WTC11 (cell line): ENCODE results near the gene RNF17. TPM values are rescaled to one million over a fixed set of nuclear protein-coding genes. Genes with fewer than 3 reads are reported as not detected.

Source experiments
- ATAC-seq: fragments of 200-7000 bp; cut with Tn5 transposase; 2 replicates; pipeline ENCODE4 v1.10.0; 2021; ENCODE audit warnings: mild to moderate bottlenecking, moderate library complexity
- CTCF ChIA-PET: fragments of 300-600 bp; sonication (Branson Sonifier 250); formaldehyde crosslinking; loops from one replicate; lab custom pipeline; 2021; ENCODE audit warnings: antibody characterized with exemption; lab: Charles Lee
- POLR2A ChIA-PET: fragments of 350-600 bp; sonication (Branson Sonifier 250); formaldehyde crosslinking; loops from one replicate; lab custom pipeline; 2021; ENCODE audit warnings: antibody characterized with exemption; lab: Charles Lee
- DNase-seq: peaks from one replicate; pipeline ENCODE4 v3.0.0; 2021; ENCODE audit warnings: low spot score
- H3K27ac Mint-ChIP-seq: 2 replicates; pipeline ENCODE4 v1.8.0; 2021; ENCODE audit warnings: mixed read lengths
- H3K27me3 Mint-ChIP-seq: 2 replicates; pipeline ENCODE4 v1.8.0; 2021; ENCODE audit warnings: low read depth, mild to moderate bottlenecking, moderate library complexity, mixed read lengths
- H3K36me3 Mint-ChIP-seq: 2 replicates; pipeline ENCODE4 v1.8.0; 2021; ENCODE audit warnings: mixed read lengths
- H3K4me1 Mint-ChIP-seq: 2 replicates; pipeline ENCODE4 v1.8.0; 2022; ENCODE audit warnings: mixed read lengths
- H3K4me3 Mint-ChIP-seq: 2 replicates; pipeline ENCODE4 v1.8.0; 2021; ENCODE audit warnings: mild to moderate bottlenecking, moderate library complexity, mixed read lengths
- H3K9me3 Mint-ChIP-seq: 2 replicates; pipeline ENCODE4 v1.8.0; 2021; ENCODE audit warnings: mixed read lengths
- ATF2 ChIP-seq: sonication (generic); formaldehyde crosslinking; IDR thresholded peaks from 2 replicates; pipeline ENCODE4 v1.8.1; 2022; ENCODE audit warnings: low read depth, missing genetic modification reagents, borderline replicate concordance
- CBFB ChIP-seq: sonication (generic); formaldehyde crosslinking; IDR thresholded peaks from 2 replicates; pipeline ENCODE4 v1.8.1; 2022; ENCODE audit warnings: mild to moderate bottlenecking, low read depth, missing genetic modification reagents
- ELF4 ChIP-seq: sonication (generic); formaldehyde crosslinking; IDR thresholded peaks from 2 replicates; pipeline ENCODE4 v1.8.1; 2022; ENCODE audit warnings: low read depth, mild to moderate bottlenecking, moderate library complexity, missing genetic modification reagents
- ETV6 ChIP-seq: sonication (generic); formaldehyde crosslinking; IDR thresholded peaks from 2 replicates; pipeline ENCODE4 v1.8.1; 2022; ENCODE audit warnings: mild to moderate bottlenecking, missing genetic modification reagents
- FOXJ3 ChIP-seq: sonication (generic); formaldehyde crosslinking; IDR thresholded peaks from 2 replicates; pipeline ENCODE4 v1.9.0; 2021; ENCODE audit warnings: missing genetic modification reagents, mild to moderate bottlenecking, borderline replicate concordance
- GABPB1 ChIP-seq: sonication (generic); formaldehyde crosslinking; IDR thresholded peaks from 2 replicates; pipeline ENCODE4 v1.8.1; 2023; ENCODE audit warnings: mild to moderate bottlenecking, missing genetic modification reagents
- IRF2 ChIP-seq: sonication (generic); formaldehyde crosslinking; IDR thresholded peaks from 2 replicates; pipeline ENCODE4 v1.8.0; 2022; ENCODE audit warnings: low read depth, missing genetic modification reagents, borderline replicate concordance
- MAX ChIP-seq: sonication (generic); formaldehyde crosslinking; IDR thresholded peaks from 2 replicates; pipeline ENCODE4 v1.8.0; 2022; ENCODE audit warnings: mild to moderate bottlenecking, missing genetic modification reagents
- NFE2L1 ChIP-seq: sonication (generic); formaldehyde crosslinking; IDR thresholded peaks from 2 replicates; pipeline ENCODE4 v1.8.1; 2023; ENCODE audit warnings: missing genetic modification reagents
- OVOL2 ChIP-seq: fragments of 250-450 bp; sonication (Bioruptor Pico); IDR thresholded peaks from 2 replicates; pipeline ENCODE4 v1.9.0; 2021; ENCODE audit warnings: mild to moderate bottlenecking, borderline replicate concordance
- PRRX2 ChIP-seq: fragments of 250-450 bp; sonication (Bioruptor Pico); IDR thresholded peaks from 2 replicates; pipeline ENCODE4 v1.8.0; 2021; ENCODE audit warnings: mild to moderate bottlenecking
- SMAD4 ChIP-seq: sonication (generic); formaldehyde crosslinking; IDR thresholded peaks from 2 replicates; pipeline ENCODE4 v1.8.0; 2022; ENCODE audit warnings: mild to moderate bottlenecking, missing genetic modification reagents
- SP1 ChIP-seq: sonication (generic); formaldehyde crosslinking; conservative IDR thresholded peaks from 2 replicates; pipeline ENCODE4 v1.8.1; 2022; ENCODE audit warnings: missing genetic modification reagents
- TEAD1 ChIP-seq: sonication (generic); formaldehyde crosslinking; IDR thresholded peaks from 2 replicates; pipeline ENCODE4 v1.8.0; 2022; ENCODE audit warnings: mild to moderate bottlenecking, missing genetic modification reagents
- USF1 ChIP-seq: sonication (generic); formaldehyde crosslinking; IDR thresholded peaks from 2 replicates; pipeline ENCODE4 v1.8.0; 2022; ENCODE audit warnings: mild to moderate bottlenecking, missing genetic modification reagents
- ZMAT4 ChIP-seq: fragments of 250-450 bp; sonication (Bioruptor Pico); IDR thresholded peaks from 2 replicates; pipeline ENCODE4 v1.9.0; 2021; ENCODE audit warnings: mild to moderate bottlenecking
- ZNF219 ChIP-seq: sonication (generic); formaldehyde crosslinking; IDR thresholded peaks from 2 replicates; pipeline ENCODE4 v1.8.0; 2023; ENCODE audit warnings: missing genetic modification reagents, mild to moderate bottlenecking, borderline replicate concordance
- ZNF232 ChIP-seq: sonication (generic); formaldehyde crosslinking; IDR thresholded peaks from 2 replicates; pipeline ENCODE4 v1.8.0; 2022; ENCODE audit warnings: mild to moderate bottlenecking, missing genetic modification reagents
- ZNF317 ChIP-seq: sonication (generic); formaldehyde crosslinking; IDR thresholded peaks from 2 replicates; pipeline ENCODE4 v1.8.1; 2023; ENCODE audit warnings: low read depth, mild to moderate bottlenecking, moderate library complexity, missing genetic modification reagents, borderline replicate concordance
- ZSCAN18 ChIP-seq: fragments of 250-450 bp; sonication (Bioruptor Pico); IDR thresholded peaks from 2 replicates; pipeline ENCODE4 v2.1.2; 2022; ENCODE audit warnings: mild to moderate bottlenecking, moderate library complexity
- total RNA-seq: library from RNA; stranded (reverse); gene quantifications from 3 replicates; pipeline ENCODE4 v1.2.3, GENCODE V29; 2021
- TF ChIP-seq, protein P1 (sequence below): fragments of 200-600 bp; IDR thresholded peaks from 2 replicates; pipeline ENCODE4 v1.8.0; 2022; ENCODE audit warnings: antibody characterized with exemption
- TF ChIP-seq, protein P2 (sequence below): sonication (generic); formaldehyde crosslinking; IDR thresholded peaks from 2 replicates; pipeline ENCODE4 v1.8.0; 2022; ENCODE audit warnings: mild to moderate bottlenecking, missing genetic modification reagents
- TF ChIP-seq, protein P3 (sequence below): fragments of 250-450 bp; sonication (Bioruptor Pico); IDR thresholded peaks from 2 replicates; pipeline ENCODE4 v1.8.0; 2021; ENCODE audit warnings: mild to moderate bottlenecking
- TF ChIP-seq, protein P4 (sequence below): sonication (generic); formaldehyde crosslinking; IDR thresholded peaks from 2 replicates; pipeline ENCODE4 v1.8.1; 2023; ENCODE audit warnings: mild to moderate bottlenecking, moderate library complexity, missing genetic modification reagents

The RNF17 gene
- total RNA-seq, 1 experiment from 2014 or later = not detected

DNA sequence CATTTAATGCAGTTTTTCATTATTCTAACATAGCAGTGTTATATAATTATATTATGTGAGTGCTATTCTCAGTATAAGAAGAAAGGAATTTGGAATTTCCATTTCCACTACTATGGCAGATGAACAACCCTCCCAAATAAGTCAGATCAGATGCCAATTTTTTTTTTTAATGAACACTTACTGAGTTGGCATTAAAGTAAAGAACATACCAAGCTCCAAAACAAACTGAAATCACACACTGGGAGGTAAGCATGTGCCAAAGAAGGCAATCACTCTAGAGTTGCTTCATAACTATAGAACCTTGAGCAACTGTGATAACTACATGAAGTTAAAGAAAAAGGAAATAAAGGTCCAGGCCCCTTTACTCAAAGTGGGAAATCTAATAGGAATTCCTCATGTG, 90.3 kb downstream of the RNF17 start (continued):
- TF ChIP-seq ZSCAN18 (CRISPR knock-in tag) = no peak
- no peak for TF ChIP-seq IRF2 (CRISPR knock-in tag)
- TF ChIP-seq PRRX2 (CRISPR knock-in tag) = no peak
- no peak for TF ChIP-seq TEAD1 (CRISPR knock-in tag)
- TF ChIP-seq, all 79 proteins: peak for 0

DNA sequence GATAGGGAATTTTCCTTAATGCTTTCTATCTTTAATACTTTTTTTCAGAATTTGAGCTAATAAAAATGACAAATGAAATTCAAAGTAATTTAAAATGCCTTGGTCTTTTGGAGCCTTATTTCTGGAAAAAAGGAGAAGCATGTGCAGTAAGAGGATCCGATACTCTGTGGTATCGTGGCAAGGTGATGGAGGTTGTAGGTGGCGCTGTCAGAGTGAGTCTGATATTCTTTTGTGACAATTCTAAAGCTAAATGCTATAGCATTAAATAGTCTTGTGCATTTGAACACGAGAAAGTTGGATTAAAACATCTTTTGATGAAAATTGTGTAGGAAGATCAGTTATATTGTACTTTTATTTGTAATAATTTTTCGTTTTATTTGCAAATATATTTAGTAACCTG, 95.0 kb downstream of the RNF17 start:
- H3K9me3 Mint-ChIP-seq = no peaks in the 10 kb centered on the region
- ATAC-seq (no peak), DNase-seq (no peak)
- no peak overlapping the region for H3K27ac Mint-ChIP-seq
- H3K36me3 Mint-ChIP-seq = no peaks in the 10 kb centered on the region
- no peak for TF ChIP-seq ZNF232 (CRISPR knock-in tag)
- TF ChIP-seq CBFB (CRISPR knock-in tag) = no peak
- no peak for TF ChIP-seq SMAD4 (CRISPR knock-in tag)
- TF ChIP-seq, protein P1, sequence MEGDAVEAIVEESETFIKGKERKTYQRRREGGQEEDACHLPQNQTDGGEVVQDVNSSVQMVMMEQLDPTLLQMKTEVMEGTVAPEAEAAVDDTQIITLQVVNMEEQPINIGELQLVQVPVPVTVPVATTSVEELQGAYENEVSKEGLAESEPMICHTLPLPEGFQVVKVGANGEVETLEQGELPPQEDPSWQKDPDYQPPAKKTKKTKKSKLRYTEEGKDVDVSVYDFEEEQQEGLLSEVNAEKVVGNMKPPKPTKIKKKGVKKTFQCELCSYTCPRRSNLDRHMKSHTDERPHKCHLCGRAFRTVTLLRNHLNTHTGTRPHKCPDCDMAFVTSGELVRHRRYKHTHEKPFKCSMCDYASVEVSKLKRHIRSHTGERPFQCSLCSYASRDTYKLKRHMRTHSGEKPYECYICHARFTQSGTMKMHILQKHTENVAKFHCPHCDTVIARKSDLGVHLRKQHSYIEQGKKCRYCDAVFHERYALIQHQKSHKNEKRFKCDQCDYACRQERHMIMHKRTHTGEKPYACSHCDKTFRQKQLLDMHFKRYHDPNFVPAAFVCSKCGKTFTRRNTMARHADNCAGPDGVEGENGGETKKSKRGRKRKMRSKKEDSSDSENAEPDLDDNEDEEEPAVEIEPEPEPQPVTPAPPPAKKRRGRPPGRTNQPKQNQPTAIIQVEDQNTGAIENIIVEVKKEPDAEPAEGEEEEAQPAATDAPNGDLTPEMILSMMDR = no peak
- TF ChIP-seq, all 79 proteins: peak for 0
- Mint-ChIP-seq H3K4me3 (no peak overlapping the region), H3K4me1 (no peaks in the 10 kb centered on the region), H3K27me3 (no peaks in the 10 kb centered on the region)
- ChIA-PET CTCF (no interaction called here), POLR2A (no interaction called here)

DNA sequence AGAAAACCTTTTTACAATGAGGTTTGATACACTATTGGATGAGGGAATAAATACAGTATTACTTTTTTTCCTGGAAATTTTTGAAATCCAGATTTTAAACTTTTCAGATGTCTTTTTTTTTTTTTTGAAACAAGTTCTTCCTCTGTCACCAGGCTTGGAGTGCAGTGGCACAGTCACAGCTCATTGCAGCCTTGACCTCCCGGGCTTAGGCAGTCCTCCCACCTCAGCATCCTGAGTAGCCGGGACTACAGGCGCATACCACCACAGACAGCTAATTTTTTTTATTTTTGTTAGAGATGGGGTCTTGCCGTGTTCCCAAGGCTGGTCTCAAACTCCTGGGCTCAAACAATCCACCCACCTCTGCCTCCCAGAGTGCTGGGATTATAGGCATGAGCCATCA, 96.8 kb downstream of the RNF17 start:
- no peaks in the 10 kb centered on the region for H3K27me3 Mint-ChIP-seq
- H3K4me1 Mint-ChIP-seq = no peaks in the 10 kb centered on the region
- no peak for TF ChIP-seq SP1 (CRISPR knock-in tag)
- no peak for TF ChIP-seq OVOL2 (CRISPR knock-in tag)
- no peak for TF ChIP-seq ZMAT4
- TF ChIP-seq, protein P2, sequence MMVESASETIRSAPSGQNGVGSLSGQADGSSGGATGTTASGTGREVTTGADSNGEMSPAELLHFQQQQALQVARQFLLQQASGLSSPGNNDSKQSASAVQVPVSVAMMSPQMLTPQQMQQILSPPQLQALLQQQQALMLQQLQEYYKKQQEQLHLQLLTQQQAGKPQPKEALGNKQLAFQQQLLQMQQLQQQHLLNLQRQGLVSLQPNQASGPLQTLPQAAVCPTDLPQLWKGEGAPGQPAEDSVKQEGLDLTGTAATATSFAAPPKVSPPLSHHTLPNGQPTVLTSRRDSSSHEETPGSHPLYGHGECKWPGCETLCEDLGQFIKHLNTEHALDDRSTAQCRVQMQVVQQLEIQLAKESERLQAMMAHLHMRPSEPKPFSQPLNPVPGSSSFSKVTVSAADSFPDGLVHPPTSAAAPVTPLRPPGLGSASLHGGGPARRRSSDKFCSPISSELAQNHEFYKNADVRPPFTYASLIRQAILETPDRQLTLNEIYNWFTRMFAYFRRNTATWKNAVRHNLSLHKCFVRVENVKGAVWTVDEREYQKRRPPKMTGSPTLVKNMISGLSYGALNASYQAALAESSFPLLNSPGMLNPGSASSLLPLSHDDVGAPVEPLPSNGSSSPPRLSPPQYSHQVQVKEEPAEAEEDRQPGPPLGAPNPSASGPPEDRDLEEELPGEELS (CRISPR knock-in tag) = no peak
- TF ChIP-seq ZNF219 (CRISPR knock-in tag) = no peak
- no peak for TF ChIP-seq GABPB1 (CRISPR knock-in tag)
- TF ChIP-seq, protein P3, sequence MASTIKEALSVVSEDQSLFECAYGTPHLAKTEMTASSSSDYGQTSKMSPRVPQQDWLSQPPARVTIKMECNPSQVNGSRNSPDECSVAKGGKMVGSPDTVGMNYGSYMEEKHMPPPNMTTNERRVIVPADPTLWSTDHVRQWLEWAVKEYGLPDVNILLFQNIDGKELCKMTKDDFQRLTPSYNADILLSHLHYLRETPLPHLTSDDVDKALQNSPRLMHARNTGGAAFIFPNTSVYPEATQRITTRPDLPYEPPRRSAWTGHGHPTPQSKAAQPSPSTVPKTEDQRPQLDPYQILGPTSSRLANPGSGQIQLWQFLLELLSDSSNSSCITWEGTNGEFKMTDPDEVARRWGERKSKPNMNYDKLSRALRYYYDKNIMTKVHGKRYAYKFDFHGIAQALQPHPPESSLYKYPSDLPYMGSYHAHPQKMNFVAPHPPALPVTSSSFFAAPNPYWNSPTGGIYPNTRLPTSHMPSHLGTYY = no peak
- no peak for TF ChIP-seq ZNF317 (CRISPR knock-in tag)
- TF ChIP-seq USF1 (CRISPR knock-in tag) = no peak
- TF ChIP-seq ATF2 (CRISPR knock-in tag) = no peak
- no peak for TF ChIP-seq ETV6 (CRISPR knock-in tag)
- no peak for TF ChIP-seq ELF4
- TF ChIP-seq MAX (CRISPR knock-in tag) = no peak
- no peak for TF ChIP-seq CBFB (CRISPR knock-in tag)
- TF ChIP-seq NFE2L1 (CRISPR knock-in tag) = no peak
- TF ChIP-seq, protein P4, sequence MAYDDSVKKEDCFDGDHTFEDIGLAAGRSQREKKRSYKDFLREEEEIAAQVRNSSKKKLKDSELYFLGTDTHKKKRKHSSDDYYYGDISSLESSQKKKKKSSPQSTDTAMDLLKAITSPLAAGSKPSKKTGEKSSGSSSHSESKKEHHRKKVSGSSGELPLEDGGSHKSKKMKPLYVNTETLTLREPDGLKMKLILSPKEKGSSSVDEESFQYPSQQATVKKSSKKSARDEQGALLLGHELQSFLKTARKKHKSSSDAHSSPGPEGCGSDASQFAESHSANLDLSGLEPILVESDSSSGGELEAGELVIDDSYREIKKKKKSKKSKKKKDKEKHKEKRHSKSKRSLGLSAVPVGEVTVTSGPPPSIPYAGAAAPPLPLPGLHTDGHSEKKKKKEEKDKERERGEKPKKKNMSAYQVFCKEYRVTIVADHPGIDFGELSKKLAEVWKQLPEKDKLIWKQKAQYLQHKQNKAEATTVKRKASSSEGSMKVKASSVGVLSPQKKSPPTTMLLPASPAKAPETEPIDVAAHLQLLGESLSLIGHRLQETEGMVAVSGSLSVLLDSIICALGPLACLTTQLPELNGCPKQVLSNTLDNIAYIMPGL = no peak
- TF ChIP-seq FOXJ3 = no peak

More for the DNA sequence above, 96.8 kb downstream of the RNF17 start:
- ATAC-seq = no peak
- Mint-ChIP-seq H3K36me3 (no peaks in the 10 kb centered on the region), H3K27ac (no peak overlapping the region), H3K4me3 (no peak overlapping the region), H3K9me3 (no peaks in the 10 kb centered on the region)
- no peak for DNase-seq
- POLR2A ChIA-PET = no interaction called here
- CTCF ChIA-PET = no interaction called here
